Measurements from ENCODE around the gene ERN1. TPM values are rescaled to one million over a fixed set of nuclear protein-coding genes. Genes with fewer than 3 reads are reported as not detected.
"Not testable (repeated sequence)": the region's sequence is repeated elsewhere in the genome, so short reads cannot be mapped to it uniquely, and the experiment has no call there.

ERN1 gene
- total RNA-seq, 4 donors from 2014 or later = 9.5 to 20.2 (median 12.8) TPM

DNA sequence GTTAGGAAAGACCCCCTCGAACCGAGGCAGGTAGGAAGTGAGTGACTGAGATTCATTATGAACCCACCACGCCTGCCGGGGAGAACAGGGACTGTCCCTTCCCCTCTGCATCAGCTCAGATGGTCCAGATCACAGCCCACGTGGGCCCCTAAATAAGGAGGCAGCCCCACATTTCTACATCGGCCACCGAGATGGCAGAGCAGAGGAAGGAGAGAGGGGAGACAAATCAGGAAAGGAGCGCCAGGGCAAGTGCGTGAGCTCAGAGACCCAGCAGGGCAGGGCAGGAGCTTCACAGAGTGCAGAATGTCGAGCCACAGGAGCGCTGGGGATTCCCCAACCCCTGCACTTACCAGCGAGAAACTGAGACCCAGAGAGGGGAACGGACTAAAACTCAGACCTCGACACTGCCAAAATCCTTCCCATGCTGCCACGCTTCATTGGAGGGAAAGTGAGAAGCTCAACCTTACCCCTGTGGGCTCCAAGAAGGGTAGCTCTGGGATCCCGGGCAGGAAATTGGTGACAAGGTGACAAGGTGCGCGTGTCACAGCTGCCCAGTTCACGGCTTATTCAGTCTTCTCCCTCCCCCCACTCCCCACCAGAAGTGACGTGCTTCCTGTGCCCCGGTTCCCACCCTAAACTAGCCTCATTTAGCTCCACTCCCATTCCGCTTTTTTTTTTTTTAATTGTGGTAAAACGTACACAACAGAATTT lies 109.7 kb downstream of the ERN1 start, which contains the start of gene ICAM2:
Gene ICAM2, minus strand, starts transcription at position 578 of the 711 bp plus-strand sequence. CDS start 13,942 bp downstream, outside the sequence.
- WGBS, 2 donors = 36 to 38% methylated on average over 23 of the region's 23 CpGs
- H3K36me3 ChIP-seq = no peaks in the 10 kb centered on the region
- H3K27ac ChIP-seq = peak within 1 kb of the TSS; percentile 53 to 75 (median 72)
- peak within 1 kb of the TSS in 1 of 3 donors; percentile 10 for H3K4me3 ChIP-seq (replicated peaks in 1 of 3)
- no peaks in the 10 kb centered on the region for H3K9me3 ChIP-seq
- DNase-seq = peak; percentile 50 to 53
- TF ChIP-seq CTCF (IDR thresholded peaks at IDR 0.05) (no peak), POLR2A (IDR thresholded peaks at IDR 0.05) (peak in 1 of 2 donors; percentile 33)
- H3K4me1 ChIP-seq = peaks cover 0 to 5% of the 10 kb centered on the region in 2 donors
- intact Hi-C loops (cut with DNase I) = loop anchor here (10.0 kb wide), 1 partner anchor 115 kb away; the partner anchor contains the start of gene ERN1
- no peaks in the 10 kb centered on the region for H3K27me3 ChIP-seq

DNA sequence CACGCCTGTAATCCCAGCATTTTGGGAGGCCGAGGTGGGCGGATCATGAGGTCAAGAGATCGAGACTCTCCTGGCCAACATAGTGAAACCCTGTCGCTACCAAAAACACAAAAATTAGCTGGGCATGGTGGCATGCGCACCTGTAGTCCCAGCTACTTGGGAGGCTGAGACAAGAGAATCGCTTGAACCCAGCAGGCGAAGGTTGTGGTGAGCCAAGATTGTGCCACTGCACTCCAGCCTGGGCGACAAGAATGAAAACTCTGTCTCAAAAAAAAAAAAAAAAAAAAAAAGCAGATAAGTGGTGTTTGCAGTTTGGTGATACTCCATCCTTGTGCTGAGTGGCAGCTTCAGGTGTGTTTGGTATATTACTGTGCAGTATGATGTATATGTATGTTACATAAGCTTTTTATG lies 110.4 kb downstream of the ERN1 start:
- Histone ChIP-seq H3K4me3 (replicated peaks in 1 of 3) (peak overlapping the region in 1 of 3 donors; percentile 10), H3K27ac (peak overlapping the region; percentile 53 to 75 (median 72))
- H3K9me3 ChIP-seq; H3K4me1 ChIP-seq; DNase-seq; H3K27me3 ChIP-seq; H3K36me3 ChIP-seq; intact Hi-C loops (cut with DNase I): not testable (repeated sequence)
- 79 to 80% methylated on average over 9 of the region's 9 CpGs for WGBS, 2 donors

DNA sequence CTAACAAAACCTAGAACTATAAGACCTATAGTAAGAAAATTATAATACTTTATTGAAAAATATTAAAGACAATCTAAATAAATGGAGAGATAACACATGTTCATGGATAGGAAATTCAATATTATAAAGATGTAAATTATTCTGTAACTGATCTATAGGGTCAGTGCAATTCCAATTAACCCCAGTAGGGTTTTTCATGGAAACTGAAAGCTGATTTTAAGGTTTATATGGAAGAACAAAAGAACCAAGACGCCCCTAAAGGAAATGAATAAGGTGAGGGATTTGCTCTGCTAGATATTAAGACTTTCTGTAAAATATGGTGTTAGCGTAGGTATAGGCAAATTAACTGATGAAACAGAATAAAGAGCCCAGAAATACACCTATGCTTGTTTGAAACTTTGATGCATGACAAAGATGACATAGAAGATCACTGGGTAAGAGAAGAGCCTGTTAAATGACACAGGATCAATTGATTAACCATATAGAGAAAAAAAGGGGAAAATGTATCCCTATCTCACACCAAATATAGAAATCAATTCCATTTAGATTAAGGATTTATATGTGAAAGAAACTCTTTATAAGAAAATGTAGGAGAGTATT lies 112.5 kb downstream of the ERN1 start:
- no peaks in the 10 kb centered on the region for H3K9me3 ChIP-seq
- H3K27ac ChIP-seq = peak overlapping the region in 1 of 3 donors; percentile 31
- no peaks in the 10 kb centered on the region for H3K36me3 ChIP-seq
- H3K27me3 ChIP-seq = no peaks in the 10 kb centered on the region
- 83 to 88% methylated on average over 2 of the region's 2 CpGs for WGBS, 2 donors
- H3K4me1 ChIP-seq = peaks cover 0 to 4% of the 10 kb centered on the region in 2 donors
- intact Hi-C loops (cut with DNase I) = no loop called here
- DNase-seq = no peak
- no peak overlapping the region for H3K4me3 ChIP-seq (replicated peaks in 1 of 3)
- no peak for TF ChIP-seq POLR2A (IDR thresholded peaks at IDR 0.05)
- TF ChIP-seq CTCF (IDR thresholded peaks at IDR 0.05) = peak in 1 of 6 experiments; percentile 25

- H3K4me1 ChIP-seq = peaks cover 0 to 4% of the 10 kb centered on the region in 2 donors
- H3K27ac ChIP-seq = peak overlapping the region in 2 of 3 donors; percentile 31 to 47
- no peak for DNase-seq
- TF ChIP-seq POLR2A (IDR thresholded peaks at IDR 0.05) (no peak), CTCF (IDR thresholded peaks at IDR 0.05) (no peak)
- no peaks in the 10 kb centered on the region for H3K9me3 ChIP-seq
- H3K4me3 ChIP-seq (replicated peaks in 1 of 3) = no peak overlapping the region
- WGBS, 2 donors = 75 to 78% methylated on average over 3 of the region's 3 CpGs
- no peaks in the 10 kb centered on the region for H3K27me3 ChIP-seq
- no peaks in the 10 kb centered on the region for H3K36me3 ChIP-seq
- intact Hi-C loops (cut with DNase I) = no loop called here
Observed at GRCh38 chr17:64016974-64017373, 113.0 kb downstream of the ERN1 start.

DNA sequence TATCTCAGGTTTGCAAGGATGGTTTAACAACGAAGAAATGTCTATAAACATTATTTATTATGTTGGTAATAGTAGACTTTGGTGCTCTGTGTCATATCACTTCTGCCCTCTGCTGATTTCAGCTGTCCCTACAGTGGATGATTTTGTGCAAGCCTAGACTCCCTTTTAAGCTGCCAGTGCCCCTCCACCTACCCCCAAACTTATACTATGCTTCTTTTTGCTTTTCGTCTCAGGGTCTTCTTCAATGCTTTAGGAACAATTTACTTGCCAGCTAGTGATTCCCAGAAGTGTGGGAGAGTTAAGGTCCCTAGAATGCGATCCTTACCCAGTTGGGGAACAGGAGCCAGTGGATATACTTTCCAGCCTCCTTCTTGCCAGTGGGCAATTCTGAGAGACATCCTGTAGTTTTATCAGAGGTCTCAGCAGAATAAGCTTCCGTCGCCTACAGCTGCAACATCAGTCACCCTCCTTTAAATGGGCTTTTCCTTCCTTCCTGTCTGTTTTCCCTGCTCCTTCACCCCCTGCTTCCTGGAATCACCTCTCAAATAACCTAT lies 113.6 kb downstream of the ERN1 start:
- intact Hi-C loops (cut with DNase I) = no loop called here
- no peak for DNase-seq
- Histone ChIP-seq H3K4me1 (peaks cover 0 to 4% of the 10 kb centered on the region in 2 donors), H3K9me3 (no peaks in the 10 kb centered on the region), H3K27me3 (no peaks in the 10 kb centered on the region), H3K36me3 (no peaks in the 10 kb centered on the region), H3K4me3 (replicated peaks in 1 of 3) (no peak overlapping the region), H3K27ac (peak overlapping the region in 2 of 3 donors; percentile 31 to 47)
- WGBS, 2 donors = 73 to 75% methylated on average over 5 of the region's 5 CpGs
- TF ChIP-seq POLR2A (IDR thresholded peaks at IDR 0.05) (no peak), CTCF (IDR thresholded peaks at IDR 0.05) (peak in 1 of 6 experiments; percentile 20)
